Measurements from ENCODE around the gene GSG1L2.

Gene GSG1L2

DNA sequence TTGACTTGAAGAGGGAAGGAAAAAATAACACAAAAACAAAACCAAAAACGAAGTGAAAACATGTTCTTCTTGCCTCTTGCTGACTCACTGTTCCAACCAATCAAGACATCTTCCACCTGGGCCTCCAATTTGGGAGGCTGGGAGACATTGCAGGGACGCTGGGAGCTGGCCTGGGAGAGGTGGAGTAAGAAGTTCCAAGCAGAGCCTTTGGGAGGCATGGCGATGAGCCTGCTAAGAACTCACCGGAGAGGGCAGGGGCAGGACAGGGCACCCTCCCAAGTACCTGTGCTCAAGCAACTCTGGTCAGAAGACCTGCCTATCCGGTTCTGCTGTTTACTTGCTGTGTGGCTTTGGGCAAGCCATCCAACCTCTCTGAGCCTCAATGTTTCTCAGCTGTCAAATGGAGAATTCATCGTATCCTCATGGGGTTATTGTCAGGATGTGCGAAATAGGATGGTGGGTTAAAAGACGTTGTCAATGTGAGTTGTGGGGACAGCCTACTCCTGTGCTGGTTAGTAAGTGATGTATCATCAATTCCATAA, 3.0 kb upstream of the GSG1L2 start:
- DNase-seq (ENCODE audit: low read depth, low spot score) = no peak

DNA sequence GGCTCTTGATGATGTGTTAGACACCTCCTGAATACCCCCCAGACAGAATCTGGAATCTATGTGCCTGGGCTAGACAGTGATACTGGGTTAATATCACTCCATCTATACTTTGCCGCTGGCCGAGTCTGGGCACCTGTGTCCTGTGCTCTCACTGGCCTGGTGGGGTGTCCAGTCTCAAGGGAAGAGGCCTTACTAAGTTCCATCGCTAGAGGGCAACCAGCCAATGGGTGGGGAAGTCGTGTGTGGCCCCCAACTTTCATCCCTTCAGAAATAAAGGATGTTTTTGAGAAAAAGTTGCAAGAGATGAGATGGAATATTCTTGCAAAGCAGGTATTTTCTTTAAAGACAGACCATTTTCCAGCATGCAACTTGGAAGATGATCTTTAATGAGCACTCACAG, 2.2 kb upstream of the GSG1L2 start:
- DNase-seq (ENCODE audit: low read depth, low spot score) = no peak

DNA sequence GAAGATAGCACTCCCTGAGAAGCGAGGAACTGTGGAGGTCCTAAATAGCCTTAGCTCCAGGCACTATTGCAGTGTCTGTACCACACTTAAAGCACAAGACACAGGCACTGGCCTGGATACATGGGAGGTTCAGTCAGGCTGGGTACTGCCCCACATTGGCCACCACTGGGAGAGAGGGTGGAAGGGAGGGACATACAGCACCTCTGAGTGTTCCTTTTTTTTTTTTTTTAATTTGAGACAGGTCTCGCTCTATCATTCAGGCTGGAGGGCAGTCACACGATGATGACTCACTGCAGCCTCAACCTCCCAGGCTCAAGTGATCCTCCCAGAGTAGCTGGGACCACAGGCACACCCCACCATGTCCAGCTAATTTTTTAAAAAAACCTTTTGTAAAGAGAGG, 1.4 kb downstream of the GSG1L2 start:
- DNase-seq (ENCODE audit: low read depth, low spot score) = no peak

DNA sequence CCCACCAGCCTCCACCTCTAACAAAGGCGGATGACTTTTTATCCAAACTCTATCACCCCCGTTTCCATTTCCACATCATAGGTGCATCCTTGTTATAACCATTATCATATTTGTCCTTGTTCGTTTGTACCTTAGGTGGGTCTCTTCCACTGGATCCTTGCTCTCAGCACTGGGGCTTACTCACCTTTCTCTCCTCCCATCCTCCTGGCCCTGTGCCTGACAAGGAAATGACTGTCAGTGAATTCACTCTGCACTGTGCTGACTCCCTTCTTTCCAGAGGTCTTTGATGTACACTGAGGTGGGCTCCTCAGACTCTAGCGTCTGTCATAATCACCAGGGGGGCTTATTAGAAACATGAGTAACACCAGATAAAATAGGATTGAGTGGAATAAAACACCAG, 3.1 kb downstream of the GSG1L2 start:
- no peak for DNase-seq (ENCODE audit: low read depth, low spot score)

DNA sequence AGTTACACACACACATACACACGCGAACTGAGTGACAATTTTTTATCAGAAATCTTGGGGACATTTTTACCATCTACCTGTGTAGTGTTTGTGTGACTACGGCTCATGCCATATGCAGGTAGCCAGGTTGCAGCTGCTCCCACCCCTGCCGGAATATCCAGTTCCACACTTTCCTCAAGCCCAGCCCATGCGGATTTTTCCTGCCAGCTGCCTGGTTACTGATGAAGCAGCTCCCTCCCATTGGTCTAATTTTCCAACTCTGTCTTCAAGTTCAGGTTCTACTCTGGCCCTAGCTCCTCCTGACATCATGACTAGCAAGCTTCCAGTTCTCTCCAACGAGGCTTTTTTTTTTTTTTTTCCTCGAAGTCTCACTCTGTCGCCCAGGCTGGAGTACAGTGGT, 4.8 kb downstream of the GSG1L2 start:
- DNase-seq (ENCODE audit: low read depth, low spot score) = peak; percentile 48

DNA sequence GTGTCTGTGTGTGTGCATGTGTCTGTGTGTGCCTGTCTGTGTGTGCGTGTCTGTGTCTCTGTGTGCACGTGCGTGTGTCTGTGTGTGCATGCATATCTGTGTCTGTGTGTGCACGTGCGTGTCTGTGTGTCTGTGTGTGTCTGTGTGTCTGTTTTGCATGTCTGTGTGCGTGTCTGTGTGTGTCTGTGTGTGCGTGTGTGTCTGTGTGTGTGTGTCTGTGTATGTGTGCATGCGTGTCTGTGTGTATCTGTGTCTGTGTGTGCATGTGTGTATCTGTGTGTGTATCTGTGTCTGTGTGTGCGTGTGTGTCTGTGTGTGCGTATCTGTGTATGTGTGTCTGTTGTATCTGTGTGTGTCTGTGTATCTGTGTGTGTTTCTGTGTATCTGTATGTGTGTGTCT, 5.4 kb downstream of the GSG1L2 start:
- DNase-seq (ENCODE audit: low read depth, low spot score) = no peak

DNA sequence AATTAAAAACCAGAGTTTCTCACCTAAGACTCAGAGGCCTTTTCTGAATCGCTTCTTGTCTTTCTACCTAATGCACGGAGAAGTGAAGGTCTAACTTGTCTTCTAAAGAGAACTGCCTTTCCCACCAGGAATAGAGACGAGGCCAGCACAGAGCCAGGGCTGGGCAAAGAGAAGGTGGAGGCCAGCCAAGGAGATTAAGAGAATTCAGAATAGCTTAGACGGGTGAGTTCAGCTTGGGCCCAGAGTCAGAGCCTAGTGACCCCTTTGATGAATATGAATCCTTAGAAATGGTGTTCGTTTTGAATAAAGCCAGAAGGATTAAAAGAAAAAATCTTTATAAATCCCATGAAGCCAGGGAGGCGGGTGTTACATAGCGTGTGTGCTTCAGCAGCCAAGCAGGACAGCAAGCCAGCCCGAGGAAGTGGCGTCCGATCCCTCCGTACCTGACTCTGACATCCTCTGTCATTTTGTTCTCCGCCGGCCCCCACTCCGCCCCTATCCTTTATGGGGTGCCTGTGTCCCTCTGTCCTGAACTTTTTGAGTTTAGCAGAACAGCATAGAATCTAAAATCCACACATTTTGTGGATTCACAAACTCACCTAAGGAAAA, 7.4 kb downstream of the GSG1L2 start:
- no peak for DNase-seq (ENCODE audit: low read depth, low spot score)

DNA sequence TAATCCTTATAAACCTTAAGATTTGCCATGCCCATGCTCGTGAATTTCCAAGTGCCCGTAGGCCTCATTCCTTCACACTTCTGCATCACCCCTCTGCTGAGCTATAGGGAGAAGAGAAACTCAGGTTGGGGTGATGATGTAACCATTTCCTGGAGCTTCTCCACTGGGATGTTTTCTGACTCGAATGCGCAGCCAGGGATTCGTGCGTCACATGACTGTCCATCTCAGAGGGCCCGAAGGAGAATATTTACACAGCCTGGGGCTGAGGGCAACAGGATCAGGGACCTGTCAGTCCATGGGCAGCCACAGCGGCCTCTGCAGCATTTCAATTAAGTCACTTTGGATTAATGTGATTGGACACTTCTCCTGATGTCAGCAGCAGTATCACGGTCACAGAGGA, 8.7 kb downstream of the GSG1L2 start:
- no peak for DNase-seq (ENCODE audit: low read depth, low spot score)

DNA sequence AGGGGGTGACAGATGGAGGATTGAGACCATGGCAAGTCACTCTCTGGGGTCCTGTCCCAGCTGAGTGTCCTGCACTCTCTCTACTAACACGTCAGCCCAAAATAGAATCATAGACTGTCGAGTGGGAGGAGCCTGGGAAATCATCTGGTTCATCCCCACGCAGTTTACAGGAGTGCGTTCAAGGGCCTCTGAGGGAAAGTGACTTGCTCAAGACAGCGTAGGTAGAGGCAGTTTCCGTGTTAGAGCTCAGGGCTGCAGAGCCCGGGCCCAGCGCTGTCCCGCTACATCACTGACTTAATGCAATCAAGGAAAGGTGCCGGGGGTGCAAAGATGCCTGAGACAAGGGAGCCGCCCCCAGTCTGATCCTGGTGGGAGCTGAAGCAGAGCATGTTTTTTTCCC, 10.3 kb downstream of the GSG1L2 start:
- no peak for DNase-seq (ENCODE audit: low read depth, low spot score)

DNA sequence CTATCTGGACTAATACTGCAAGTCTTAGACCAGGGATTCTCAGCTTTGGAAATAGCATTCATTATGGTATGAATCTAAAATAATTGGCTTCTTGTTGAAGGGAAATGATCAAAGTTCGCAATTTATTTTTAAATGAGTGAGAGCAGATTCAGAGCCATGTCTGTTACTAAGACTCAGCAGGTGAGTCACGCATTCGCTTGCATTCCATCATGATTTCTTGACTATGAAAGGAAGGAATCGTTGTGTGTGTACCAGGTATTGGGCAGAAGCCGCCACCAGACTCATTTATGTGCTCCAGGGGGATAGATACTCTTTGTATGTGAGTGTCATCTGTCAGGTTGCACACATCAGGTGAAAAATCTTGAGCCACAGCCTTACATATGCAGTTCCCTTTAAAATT, 10.8 kb downstream of the GSG1L2 start:
- DNase-seq (ENCODE audit: low read depth, low spot score) = no peak

DNA sequence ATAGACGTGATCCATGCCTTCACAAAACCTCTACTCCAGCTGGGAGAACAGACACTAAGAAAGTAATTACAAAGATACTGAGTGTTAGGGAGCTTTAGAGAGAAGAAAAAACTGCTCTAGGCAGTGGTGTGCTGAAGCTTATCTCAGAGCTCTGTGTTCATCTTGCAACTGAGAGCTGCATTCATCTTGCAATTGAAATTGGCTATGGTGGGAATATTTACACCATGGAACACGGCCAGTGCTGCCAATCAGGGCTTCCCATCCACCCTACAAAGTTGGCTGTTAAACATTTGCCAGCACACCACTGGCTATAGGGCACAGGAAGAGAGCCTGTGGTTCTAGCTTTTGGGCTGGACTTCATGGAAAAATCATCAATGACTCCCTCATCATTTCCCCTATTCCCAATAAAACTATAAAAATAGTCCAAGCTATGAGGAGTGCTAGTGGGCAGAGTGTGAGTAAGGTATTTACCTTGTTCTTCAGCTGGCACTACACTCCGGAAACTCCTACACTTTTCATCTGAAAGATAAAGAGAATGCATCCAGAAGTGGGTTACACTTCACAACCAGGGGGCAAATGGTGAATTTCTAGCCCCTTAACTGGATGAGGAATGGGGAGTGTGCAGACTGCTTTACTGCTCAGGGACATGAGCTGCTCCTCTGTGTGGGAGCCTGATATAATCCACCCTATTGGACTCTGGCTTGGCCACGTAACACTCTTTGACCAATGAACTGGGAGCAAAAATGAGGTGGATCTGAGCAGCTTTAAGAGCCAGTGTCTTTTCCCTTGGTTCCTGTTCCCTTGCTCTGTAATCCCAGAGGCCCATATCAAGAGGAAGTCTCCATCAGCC, 11.6 kb downstream of the GSG1L2 start:
- no peak for DNase-seq (ENCODE audit: low read depth, low spot score)

DNA sequence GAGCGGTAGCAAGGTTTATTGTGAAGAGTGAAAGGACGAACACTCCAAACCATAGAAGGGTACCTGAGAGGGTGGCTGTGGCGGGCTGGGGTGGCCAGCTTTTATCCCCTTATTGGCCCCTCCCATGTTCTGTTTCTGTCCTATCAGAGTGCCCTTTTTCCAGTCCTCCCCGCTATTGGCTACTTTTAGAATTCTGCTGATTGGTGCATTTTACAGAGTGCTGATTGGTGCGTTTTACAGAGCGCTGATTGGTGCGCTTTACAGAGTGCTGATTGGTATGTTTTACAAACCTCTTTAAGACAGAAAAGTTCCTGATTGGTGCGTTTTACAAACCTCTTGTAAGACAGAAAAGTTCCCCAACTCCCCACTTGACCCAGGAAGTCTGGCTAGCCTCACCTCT, 12.5 kb downstream of the GSG1L2 start:
- no peak for DNase-seq (ENCODE audit: low read depth, low spot score)

DNA sequence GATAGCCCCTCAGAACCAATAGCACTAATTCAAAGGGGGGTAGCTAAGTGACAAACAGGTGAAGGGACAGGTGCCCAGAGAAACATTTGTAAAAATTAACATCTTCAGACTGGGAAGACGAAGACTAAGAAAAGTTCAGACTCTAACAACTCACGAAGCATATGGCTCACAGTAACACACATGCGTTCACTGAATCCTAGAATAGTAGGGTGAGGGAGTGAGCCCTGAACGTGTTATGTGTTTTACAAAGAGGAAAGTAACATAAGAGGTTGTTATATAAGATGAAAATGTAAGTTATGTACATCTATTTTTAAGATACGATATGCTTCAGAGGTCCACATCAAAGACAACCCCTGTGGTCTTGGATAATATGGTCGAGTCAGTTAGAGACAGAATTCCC, 15.2 kb downstream of the GSG1L2 start:
- DNase-seq (ENCODE audit: low read depth, low spot score) = no peak

DNA sequence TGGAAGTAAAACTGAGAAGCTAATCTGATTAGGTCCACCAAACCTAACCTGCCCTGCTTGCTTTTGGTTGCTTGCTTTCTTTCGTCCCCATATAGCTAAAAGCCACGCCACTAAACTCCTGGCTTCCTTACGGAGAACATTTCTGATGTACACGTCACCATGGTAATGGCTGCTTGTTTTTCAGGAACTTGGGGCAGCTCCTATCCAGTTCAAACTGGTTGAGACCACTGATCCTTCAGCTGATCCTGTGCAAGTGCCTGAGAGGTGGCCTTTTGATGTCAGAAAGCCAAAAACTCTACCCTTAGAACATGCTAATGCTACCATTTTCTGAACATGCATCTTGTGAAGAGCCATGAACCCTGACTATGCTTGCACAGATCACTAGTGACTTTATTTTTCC, 16.1 kb downstream of the GSG1L2 start:
- no peak for DNase-seq (ENCODE audit: low read depth, low spot score)

DNA sequence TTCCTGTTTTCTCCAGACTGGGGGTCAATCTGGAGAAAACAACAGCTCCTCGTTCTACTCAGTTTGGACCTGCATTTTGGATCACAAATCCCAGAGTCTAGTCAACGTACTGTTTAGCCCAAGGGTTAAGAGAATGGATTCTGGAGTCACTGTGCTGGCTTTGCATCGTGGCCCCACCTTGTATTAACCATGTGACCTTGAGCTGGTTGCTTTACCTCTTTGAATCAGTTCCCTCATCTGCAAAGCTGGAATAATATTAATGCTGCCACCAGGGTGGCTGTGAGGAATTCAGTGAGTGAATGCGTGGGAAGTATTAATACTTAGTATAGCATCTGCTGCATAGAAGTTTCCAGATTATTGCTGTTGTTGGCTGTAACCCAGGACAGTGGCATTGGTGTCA, 19.2 kb downstream of the GSG1L2 start:
- no peak for DNase-seq (ENCODE audit: low read depth, low spot score)

DNA sequence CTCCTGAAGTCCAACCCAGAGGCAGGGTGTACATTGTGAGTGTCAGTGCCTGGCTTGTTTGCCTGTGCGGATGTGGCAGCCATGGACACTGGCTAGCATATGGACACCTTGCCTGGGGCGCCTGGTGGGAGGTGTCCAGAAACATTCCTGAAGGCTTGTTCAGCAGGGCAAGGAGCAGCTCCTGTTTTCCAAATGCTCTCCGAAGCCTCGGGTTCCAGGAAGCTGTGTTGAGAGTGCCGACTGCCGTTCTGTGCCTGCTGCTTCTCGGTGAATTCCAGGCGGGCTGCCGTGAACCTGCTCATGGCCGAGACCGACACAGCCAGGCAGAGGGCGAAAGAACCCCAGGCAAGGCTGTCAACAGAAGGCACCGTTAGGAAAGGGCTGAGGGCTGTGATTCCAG, 19.6 kb downstream of the GSG1L2 start:
- DNase-seq (ENCODE audit: low read depth, low spot score) = no peak

DNA sequence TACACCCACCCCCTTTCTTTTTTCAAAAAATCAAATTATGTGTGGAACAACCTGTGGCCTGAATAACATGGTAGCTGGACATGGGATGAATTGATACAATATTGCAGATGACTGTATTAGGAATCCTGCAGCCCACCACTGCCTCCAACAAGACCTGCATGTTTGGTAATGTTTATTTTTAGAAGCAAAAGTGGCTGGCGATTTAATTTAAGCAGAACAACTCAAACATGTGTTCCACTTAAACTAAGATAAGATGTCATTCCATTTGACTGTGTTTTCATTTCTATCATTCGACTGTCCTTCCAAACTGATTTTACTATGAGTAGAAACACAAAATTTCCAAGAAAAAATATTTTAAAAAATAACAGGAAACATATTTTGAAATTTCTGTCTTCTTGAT, 20.4 kb downstream of the GSG1L2 start:
- no peak for DNase-seq (ENCODE audit: low read depth, low spot score)

DNA sequence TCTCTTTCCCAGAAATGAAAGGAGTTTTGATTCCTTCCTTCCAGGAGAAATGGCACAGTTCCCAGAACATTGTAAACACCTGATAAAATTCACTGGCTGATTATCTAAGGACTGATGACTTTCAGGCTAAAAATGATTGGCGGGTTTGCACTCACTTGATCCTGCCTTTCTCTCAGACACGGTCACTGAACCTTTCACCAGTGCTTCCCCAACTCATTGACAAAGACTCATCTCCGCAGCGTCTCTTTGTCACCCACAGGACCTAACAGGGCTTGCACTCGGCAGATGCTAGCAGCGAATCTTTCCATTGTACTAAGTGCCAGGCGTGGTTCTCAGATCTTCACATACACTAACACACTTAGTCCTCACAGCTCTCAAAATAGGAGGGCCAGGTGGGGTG, 23.2 kb downstream of the GSG1L2 start:
- DNase-seq (ENCODE audit: low read depth, low spot score) = no peak

DNA sequence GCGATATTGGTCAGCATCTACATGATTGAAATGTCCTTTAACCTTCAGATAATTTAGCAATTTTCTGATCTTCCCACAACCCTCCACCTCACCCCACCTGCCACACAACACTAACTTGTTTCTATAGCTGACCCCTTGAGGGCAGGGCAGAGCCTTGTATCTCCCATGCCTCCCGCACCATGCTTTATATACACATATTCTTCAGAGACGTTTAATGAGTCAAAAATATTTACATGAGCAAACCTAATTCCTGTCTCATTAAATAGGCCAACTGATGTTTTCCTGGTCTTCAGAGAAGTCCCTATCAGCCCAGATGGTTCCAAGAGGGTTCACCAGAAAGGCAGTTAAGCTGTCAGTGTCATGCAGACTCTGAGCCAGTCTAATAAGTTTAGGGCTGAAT, 23.9 kb downstream of the GSG1L2 start:
- DNase-seq (ENCODE audit: low read depth, low spot score) = no peak

DNA sequence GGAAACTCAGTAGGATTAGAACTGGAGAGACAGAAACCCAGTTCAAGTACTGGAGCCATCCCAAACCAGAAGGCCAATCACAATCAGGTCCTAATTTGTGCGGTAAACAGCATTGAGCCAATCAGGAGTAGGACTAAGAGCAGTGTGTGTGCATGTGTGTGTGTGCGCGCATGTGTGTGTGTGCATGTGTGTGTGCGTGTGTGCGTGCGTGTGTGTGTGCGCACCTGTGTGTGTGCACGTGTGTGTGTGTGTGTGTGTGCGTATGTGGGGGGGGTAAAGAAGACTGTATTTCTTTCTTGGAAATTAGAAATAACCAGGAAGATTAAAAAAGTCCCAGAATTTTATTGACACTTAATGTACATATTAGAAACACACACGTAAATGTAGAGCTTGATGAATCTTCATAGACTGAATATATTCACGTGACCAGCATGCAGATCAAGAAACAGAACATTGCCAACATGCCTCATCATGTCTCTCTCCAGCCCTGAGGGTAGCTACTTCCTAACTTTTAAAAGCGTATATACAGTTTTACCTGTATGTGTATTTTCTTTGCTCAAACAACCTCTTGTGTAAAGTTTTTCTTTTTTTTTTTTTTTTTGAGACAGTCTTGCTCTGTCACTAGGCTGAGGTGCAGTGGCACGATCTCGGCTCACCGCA, 29.6 kb downstream of the GSG1L2 start:
- DNase-seq (ENCODE audit: low read depth, low spot score) = no peak

DNA sequence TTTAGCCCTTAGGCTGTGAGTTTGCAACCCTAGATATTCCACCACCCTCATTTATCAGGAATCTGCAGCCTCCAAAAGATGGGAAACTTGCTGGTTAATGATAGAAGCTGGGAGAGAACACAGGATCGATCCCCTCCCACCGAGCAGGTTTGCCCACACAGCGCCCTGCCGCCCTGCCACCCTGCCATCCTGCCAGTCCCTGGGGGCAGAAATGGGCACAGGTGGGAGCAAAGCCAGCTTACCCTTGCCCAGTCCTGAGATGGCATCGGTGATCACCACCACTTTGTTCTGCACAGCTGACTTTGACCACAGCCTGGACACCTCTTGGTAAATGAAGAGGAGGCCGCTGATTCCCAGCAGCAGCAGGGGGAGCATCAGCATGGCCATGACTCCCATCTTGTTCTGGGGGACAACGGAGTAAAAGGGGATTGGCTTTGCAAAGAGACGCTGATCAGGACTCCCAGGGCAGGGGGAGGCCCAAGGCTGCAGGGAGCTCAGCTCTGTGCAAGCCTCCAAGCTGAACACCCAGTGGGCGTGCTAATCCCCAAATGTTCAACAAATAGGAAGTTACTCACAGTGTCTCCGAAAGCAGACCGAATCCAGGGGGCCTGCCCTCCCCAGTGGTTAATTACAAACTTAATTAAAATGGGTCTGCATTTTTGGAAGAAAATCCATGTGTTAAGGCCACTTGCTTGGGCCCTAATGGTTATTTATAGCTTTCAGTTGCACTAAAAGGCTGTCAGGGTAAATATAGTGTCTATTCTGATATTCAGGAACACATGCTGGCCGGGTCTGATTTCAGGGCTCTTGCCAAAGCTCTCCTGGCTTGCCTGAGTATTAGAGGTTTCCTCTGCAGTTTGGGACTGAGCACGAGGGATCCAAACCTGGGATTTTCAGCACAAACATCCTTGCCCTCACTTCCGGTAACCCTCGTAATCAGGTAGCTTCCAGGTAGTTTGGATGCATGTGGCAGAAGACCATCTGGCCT, 30.7 kb downstream of the GSG1L2 start, which contains the start of gene DHRS7C:
Gene DHRS7C (minus strand): TSS at position 704 of the 988 bp plus-strand sequence. CDS start 308 bp downstream, at position 396.
- DNase-seq (ENCODE audit: low read depth, low spot score) = no peak

Data from iPS DF 19.7 (cell line).